NB4 (cell line): Measurements from ENCODE around the gene STX8.

ENCODE experiments used
- POLR2A ChIP-seq: IDR thresholded peaks from 2 replicates; pipeline ENCODE4 v1.6.1; 2011; ENCODE audit warnings: mild to moderate bottlenecking; ENCODE audit not compliant: insufficient read length; ENCODE audit errors: extremely low read depth
- TF ChIP-seq, protein P1 (sequence below): IDR thresholded peaks from one replicate; pipeline ENCODE4 v1.5.1; 2012; ENCODE audit warnings: low read depth, low read length
- TF ChIP-seq, protein P2 (sequence below): IDR thresholded peaks from 2 replicates; pipeline ENCODE4 v1.6.1; 2011; ENCODE audit warnings: low read depth, low read length

DNA sequence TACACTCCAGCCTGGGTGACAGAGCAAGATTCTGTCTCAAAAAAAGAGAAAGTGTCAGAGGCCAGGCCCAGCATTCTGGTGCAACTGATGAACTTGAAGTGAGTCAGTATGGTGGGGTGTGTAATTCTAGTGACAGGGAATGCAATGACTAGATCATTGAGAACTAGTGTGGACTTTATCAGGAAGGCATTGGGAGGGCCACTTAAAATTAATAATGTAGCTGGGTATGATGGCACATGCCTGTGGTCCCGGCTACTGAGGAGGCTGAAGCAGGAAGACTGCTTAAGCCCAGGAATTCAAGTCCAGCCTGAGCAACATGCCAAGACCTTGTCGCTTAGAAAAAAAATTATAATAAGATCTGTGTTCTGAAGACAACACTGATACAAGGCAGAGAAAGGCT lies 90.8 kb downstream of the STX8 start:
- TF ChIP-seq, protein P1, sequence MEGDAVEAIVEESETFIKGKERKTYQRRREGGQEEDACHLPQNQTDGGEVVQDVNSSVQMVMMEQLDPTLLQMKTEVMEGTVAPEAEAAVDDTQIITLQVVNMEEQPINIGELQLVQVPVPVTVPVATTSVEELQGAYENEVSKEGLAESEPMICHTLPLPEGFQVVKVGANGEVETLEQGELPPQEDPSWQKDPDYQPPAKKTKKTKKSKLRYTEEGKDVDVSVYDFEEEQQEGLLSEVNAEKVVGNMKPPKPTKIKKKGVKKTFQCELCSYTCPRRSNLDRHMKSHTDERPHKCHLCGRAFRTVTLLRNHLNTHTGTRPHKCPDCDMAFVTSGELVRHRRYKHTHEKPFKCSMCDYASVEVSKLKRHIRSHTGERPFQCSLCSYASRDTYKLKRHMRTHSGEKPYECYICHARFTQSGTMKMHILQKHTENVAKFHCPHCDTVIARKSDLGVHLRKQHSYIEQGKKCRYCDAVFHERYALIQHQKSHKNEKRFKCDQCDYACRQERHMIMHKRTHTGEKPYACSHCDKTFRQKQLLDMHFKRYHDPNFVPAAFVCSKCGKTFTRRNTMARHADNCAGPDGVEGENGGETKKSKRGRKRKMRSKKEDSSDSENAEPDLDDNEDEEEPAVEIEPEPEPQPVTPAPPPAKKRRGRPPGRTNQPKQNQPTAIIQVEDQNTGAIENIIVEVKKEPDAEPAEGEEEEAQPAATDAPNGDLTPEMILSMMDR = no peak
- no peak for TF ChIP-seq POLR2A
- TF ChIP-seq, protein P2, sequence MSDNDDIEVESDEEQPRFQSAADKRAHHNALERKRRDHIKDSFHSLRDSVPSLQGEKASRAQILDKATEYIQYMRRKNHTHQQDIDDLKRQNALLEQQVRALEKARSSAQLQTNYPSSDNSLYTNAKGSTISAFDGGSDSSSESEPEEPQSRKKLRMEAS = no peak
